K562 (cell line): ENCODE results near the gene CRB2. TPM values are rescaled to one million over a fixed set of nuclear protein-coding genes. Genes with fewer than 3 reads are reported as not detected.
A peak's percentile ranks its signal among the peaks of the same experiment; 100 is the strongest.

Experiments used
- ATF1 ChIP-seq, 2 experiments: fragments of 450-650 bp in 1 of 2; IDR thresholded peaks; 2 replicates each; pipeline ENCODE4 v1.6.1; 2016; ENCODE audit warnings: missing compliant biosample characterization in 1 of 2, missing genetic modification characterization in 1 of 2
- BACH1 ChIP-seq: fragments of 200-800 bp; sonication (Bioruptor generic); IDR thresholded peaks from 2 replicates; pipeline ENCODE4 v1.6.1; 2016; ENCODE audit warnings: missing genetic modification characterization, missing compliant biosample characterization
- CHD2 ChIP-seq: IDR thresholded peaks from 2 replicates; pipeline ENCODE4 v1.6.1; 2011; ENCODE audit warnings: low read depth, low read length
- CHD4 ChIP-seq: fragments of 200-600 bp; sonication (generic); IDR thresholded peaks from 3 replicates; pipeline ENCODE4 v1.6.1; 2012; ENCODE audit warnings: low read depth, mild to moderate bottlenecking, mixed read lengths, low read length, inconsistent platforms; ENCODE audit not compliant: insufficient read depth, insufficient replicate concordance, poor library complexity, severe bottlenecking
- CREB5 ChIP-seq: fragments of 250-450 bp; sonication (Bioruptor Pico); IDR thresholded peaks from 2 replicates; pipeline ENCODE4 v1.5.0; 2020; ENCODE audit warnings: mild to moderate bottlenecking
- DACH1 ChIP-seq: fragments of 450-650 bp; IDR thresholded peaks from 2 replicates; pipeline ENCODE4 v1.6.1; 2018; ENCODE audit not compliant: partially characterized antibody
- DLX4 ChIP-seq: fragments of 250-450 bp; sonication (Bioruptor Pico); IDR thresholded peaks from 2 replicates; pipeline ENCODE4 v1.6.1; 2021; ENCODE audit warnings: mild to moderate bottlenecking
- ESRRA ChIP-seq: fragments of 450-650 bp; IDR thresholded peaks from 2 replicates; pipeline ENCODE4 v1.6.1; 2014; ENCODE audit warnings: low read depth, mild to moderate bottlenecking, moderate library complexity, borderline replicate concordance
- GATAD2A ChIP-seq: fragments of 450-650 bp; IDR thresholded peaks from 2 replicates; pipeline ENCODE4 v1.6.1; 2017
- HBP1 ChIP-seq: fragments of 450-650 bp; formaldehyde crosslinking; IDR thresholded peaks from 2 replicates; pipeline ENCODE4 v1.4.0; 2022; ENCODE audit warnings: missing genetic modification characterization
- NR3C1 ChIP-seq: sonication (generic); formaldehyde crosslinking; IDR thresholded peaks from 2 replicates; pipeline ENCODE4 v1.8.1; 2022; ENCODE audit warnings: missing genetic modification reagents
- PHF21A ChIP-seq: fragments of 450-650 bp; IDR thresholded peaks from 2 replicates; pipeline ENCODE4 v1.6.1; 2017; ENCODE audit warnings: low read depth, borderline replicate concordance
- PRMT5 ChIP-seq: sonication (generic); formaldehyde crosslinking; IDR thresholded peaks from 2 replicates; pipeline ENCODE4 v1.5.0; 2020; ENCODE audit warnings: missing genetic modification reagents
- PTBP1 ChIP-seq: fragments of 200-400 bp; formaldehyde crosslinking; IDR thresholded peaks from 2 replicates; pipeline ENCODE4 v1.6.1; 2017; ENCODE audit warnings: low read depth, low read length
- PURB ChIP-seq: sonication (generic); formaldehyde crosslinking; IDR thresholded peaks from 2 replicates; pipeline ENCODE4 v1.9.0; 2021; ENCODE audit warnings: low read depth, mild to moderate bottlenecking, missing genetic modification reagents
- TFAM ChIP-seq: fragments of 250-450 bp; sonication (Bioruptor Pico); conservative IDR thresholded peaks from 2 replicates; pipeline ENCODE4 v1.5.0; 2021; ENCODE audit warnings: mild to moderate bottlenecking, moderate library complexity
- YY1 ChIP-seq, 3 experiments: IDR thresholded peaks; 2 replicates each; pipeline ENCODE4 v1.6.1; 2011; ENCODE audit warnings: low read length in 2 of 3, mild to moderate bottlenecking in 2 of 3, moderate library complexity in 2 of 3, borderline replicate concordance in 1 of 3, control low read depth in 1 of 3, low read depth in 1 of 3; ENCODE audit not compliant: insufficient read depth in 3 of 3, insufficient replicate concordance in 2 of 3, control insufficient read depth in 1 of 3, insufficient read length in 1 of 3; ENCODE audit errors: extremely low read depth in 1 of 3
- ZNF316 ChIP-seq: fragments of 450-650 bp; IDR thresholded peaks from 2 replicates; pipeline ENCODE4 v1.6.1; 2016
- ZNF507 ChIP-seq: conservative IDR thresholded peaks from 2 replicates; pipeline ENCODE4 v1.6.1; 2017; ENCODE audit warnings: missing genetic modification characterization, missing compliant biosample characterization
- ZNF589 ChIP-seq: fragments of 200-800 bp; sonication (Bioruptor generic); IDR thresholded peaks from 2 replicates; pipeline ENCODE4 v1.6.1; 2016; ENCODE audit warnings: low read depth, missing genetic modification characterization, missing compliant biosample characterization
- polyA plus RNA-seq, 8 experiments: library from polyadenylated mRNA; depleted of rRNA in 4 of 8; stranded (reverse) in 5 of 8; unstranded in 3 of 8; fragments of >200 nt; fragmentation: Nextera tagmentation in 2 of 8; fragmentation: Illumina TruSeq in 1 of 8; extraction: Ambion mirVana in 2 of 8; extraction: Trizol in 1 of 8; gene quantifications; 2 replicates each; pipeline versions ENCODE4 v1.2.1 to v1.2.3, GENCODE V29; 2011 to 2014; ENCODE audit warnings: inconsistent platforms in 1 of 8, missing spikeins in 1 of 8
- total RNA-seq, 7 experiments: library from RNA; depleted of rRNA in 6 of 7; stranded (reverse); fragments of >200 nt in 6 of 7; fragmentation: Illumina TruSeq in 2 of 7; extraction: Trizol in 2 of 7; gene quantifications; 2 replicates each; pipeline versions ENCODE4 v1.2.1 to v1.2.3, GENCODE V29; 2011 to 2021; ENCODE audit warnings: low replicate concordance in 1 of 7
- TF ChIP-seq, protein P1 (sequence below): fragments of 250-450 bp; sonication (Bioruptor Pico); IDR thresholded peaks from 2 replicates; pipeline ENCODE4 v1.4.0; 2020; ENCODE audit warnings: mild to moderate bottlenecking
- TF ChIP-seq, protein P2 (sequence below), 2 experiments: IDR thresholded peaks; 2 replicates each; pipeline ENCODE4 v1.6.1; 2012; ENCODE audit warnings: improper control_type of control experiment in 2 of 2, low read depth in 2 of 2, low read length in 2 of 2, borderline replicate concordance in 1 of 2

The CRB2 gene
- total and polyA plus RNA-seq, 9 of the 15 experiments (the other 6 are each of a cell fraction or from before 2014, with no cell fraction given) = 0.13 to 1.2 (median 0.25) TPM; not detected in 2

DNA sequence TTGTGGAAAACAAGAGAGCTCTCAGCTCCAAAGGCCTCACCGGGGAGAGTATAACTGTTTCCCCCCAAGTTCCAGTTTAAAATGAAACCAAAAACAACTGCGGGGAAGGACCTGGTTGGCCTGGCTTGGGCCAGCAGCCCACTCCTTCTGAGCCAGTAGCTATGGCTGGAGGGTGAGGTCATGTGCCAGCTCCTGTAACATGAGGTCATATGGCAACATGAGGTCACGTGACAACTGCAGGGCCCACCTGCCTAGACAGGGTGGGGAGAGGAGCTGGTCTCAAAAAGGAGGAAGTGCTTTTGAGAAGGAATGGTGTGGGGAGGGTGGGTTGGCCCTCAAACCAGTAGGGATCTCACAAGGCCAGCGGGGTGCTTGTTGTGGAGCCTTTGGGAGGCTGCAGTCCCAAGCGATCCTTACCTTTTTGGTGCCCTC is 29.3 kb upstream of the CRB2 start (continued):
- TF ChIP-seq CHD4 = no peak
- peak in 2 of 3 experiments; percentile 51 to 74 for TF ChIP-seq YY1 (IDR thresholded peaks at IDR 0.05; ENCODE audit: borderline replicate concordance in 1 of 3, control insufficient read depth in 1 of 3, extremely low read depth in 1 of 3, insufficient read depth in 3 of 3, insufficient read length in 1 of 3, insufficient replicate concordance in 2 of 3, low read depth in 1 of 3, low read length in 2 of 3)
- TF ChIP-seq DACH1 = no peak
- no peak for TF ChIP-seq CREB5 (CRISPR knock-in tag)
- TF ChIP-seq ZNF507 (tag) = no peak
- no peak; the same call in 1 of the 2 replicates for TF ChIP-seq ESRRA
- no peak for TF ChIP-seq ATF1 (CRISPR knock-in tag; IDR thresholded peaks at IDR 0.05)
- peak; percentile 81 for TF ChIP-seq ATF1 (tag; IDR thresholded peaks at IDR 0.05)
- peak; percentile 65; the same call in 1 of the 2 replicates for TF ChIP-seq ZNF589 (CRISPR knock-in tag)
- TF ChIP-seq BACH1 (tag) = 0 out of 2 replicates have a peak, but pooled peaks have one; percentile 35
- TF ChIP-seq NR3C1 (CRISPR knock-in tag) = no peak
- TF ChIP-seq CHD2 = no peak
- TF ChIP-seq TFAM (CRISPR knock-in tag) = no peak
- TF ChIP-seq HBP1 = no peak
- no peak for TF ChIP-seq PHF21A
- TF ChIP-seq GATAD2A = no peak
- TF ChIP-seq PURB (CRISPR knock-in tag) = no peak
- TF ChIP-seq, protein P1, sequence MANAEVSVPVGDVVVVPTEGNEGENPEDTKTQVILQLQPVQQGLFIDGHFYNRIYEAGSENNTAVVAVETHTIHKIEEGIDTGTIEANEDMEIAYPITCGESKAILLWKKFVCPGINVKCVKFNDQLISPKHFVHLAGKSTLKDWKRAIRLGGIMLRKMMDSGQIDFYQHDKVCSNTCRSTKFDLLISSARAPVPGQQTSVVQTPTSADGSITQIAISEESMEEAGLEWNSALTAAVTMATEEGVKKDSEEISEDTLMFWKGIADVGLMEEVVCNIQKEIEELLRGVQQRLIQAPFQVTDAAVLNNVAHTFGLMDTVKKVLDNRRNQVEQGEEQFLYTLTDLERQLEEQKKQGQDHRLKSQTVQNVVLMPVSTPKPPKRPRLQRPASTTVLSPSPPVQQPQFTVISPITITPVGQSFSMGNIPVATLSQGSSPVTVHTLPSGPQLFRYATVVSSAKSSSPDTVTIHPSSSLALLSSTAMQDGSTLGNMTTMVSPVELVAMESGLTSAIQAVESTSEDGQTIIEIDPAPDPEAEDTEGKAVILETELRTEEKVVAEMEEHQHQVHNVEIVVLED = no peak
- TF ChIP-seq ZNF316 = no peak
- no peak for TF ChIP-seq PTBP1
- no peak for TF ChIP-seq PRMT5 (CRISPR knock-in tag)
- no peak for TF ChIP-seq DLX4 (CRISPR knock-in tag)
- TF ChIP-seq, protein P2, sequence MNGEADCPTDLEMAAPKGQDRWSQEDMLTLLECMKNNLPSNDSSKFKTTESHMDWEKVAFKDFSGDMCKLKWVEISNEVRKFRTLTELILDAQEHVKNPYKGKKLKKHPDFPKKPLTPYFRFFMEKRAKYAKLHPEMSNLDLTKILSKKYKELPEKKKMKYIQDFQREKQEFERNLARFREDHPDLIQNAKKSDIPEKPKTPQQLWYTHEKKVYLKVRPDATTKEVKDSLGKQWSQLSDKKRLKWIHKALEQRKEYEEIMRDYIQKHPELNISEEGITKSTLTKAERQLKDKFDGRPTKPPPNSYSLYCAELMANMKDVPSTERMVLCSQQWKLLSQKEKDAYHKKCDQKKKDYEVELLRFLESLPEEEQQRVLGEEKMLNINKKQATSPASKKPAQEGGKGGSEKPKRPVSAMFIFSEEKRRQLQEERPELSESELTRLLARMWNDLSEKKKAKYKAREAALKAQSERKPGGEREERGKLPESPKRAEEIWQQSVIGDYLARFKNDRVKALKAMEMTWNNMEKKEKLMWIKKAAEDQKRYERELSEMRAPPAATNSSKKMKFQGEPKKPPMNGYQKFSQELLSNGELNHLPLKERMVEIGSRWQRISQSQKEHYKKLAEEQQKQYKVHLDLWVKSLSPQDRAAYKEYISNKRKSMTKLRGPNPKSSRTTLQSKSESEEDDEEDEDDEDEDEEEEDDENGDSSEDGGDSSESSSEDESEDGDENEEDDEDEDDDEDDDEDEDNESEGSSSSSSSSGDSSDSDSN (IDR thresholded peaks at IDR 0.05; ENCODE audit: borderline replicate concordance in 1 of 2, low read depth in 2 of 2, low read length in 2 of 2) = no peak
